NCI-H2029 (cell line): ENCODE data around the gene EDC4.
A peak's percentile ranks its signal among the peaks of the same experiment; 100 is the strongest.
"Not testable (repeated sequence)": the region's sequence is repeated elsewhere in the genome, so short reads cannot be mapped to it uniquely, and the experiment has no call there.

Experiments
- DNase-seq: peaks from one replicate; lab custom pipeline; 2025; lab: John Stamatoyannopoulos, UW

Gene EDC4

DNA sequence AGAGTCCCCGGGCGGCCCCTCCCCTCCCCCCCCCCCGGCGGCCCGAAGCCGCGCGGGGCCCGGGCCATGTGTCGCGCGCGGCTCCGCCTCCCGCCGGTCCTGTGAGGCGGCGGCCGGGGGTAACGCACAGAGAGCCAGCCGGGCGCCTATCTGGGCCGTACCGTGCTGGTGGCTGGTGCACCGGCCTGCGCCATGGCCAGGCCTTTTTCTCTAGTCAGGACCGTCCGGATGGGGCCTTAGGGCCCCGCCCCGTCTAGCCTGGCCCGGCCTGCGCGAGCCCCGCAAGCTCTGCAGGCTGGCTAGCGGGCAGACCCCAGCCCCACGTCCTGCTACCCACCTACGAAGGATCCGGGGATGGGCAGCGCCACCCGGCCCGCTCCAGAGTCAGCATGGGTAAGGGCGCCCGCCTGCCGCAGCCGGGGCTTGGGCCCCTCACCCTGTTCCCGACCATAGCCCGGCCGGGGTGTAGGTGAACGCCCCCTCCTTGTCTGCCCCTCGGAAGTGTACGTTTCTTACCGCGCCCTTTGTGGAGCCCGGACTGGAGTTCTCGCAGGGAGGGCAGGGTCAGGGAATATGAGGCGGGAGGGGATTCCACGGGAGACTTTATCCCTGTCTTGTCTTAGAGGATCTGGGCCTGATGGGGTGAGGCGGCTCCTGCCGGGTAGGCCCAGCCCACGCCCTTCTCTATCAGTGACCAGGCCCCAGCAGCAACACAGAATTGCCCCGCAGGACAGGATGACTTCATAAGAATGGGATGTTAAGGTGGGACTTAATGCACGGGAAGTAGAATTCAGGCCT lies 25.6 kb upstream of the EDC4 start, which contains the start of gene CENPT:
CENPT (minus strand) TSS at position 630 of the 798 bp plus-strand sequence. CDS start 13,834 bp downstream, outside the sequence.
- no peak for DNase-seq

DNA sequence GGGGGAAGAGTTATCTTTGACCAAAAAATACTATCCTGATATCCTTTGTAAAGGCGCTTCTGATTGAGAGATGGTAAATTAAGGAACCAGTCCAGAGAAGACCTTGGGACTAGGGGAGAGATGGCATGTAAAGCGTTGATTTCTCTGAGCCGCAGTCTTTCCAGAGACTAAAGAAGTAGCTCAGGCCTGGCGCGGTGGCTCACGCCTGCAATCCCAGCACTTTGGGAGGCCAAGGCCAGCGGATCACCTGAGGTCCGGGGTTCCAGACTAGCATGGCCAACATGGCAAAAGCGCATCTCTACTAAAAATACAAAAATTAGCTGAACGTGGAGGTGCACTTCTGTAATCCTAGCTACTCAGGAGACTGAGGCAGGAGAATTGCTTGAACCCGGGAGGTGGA lies 24.7 kb upstream of the EDC4 start:
- DNase-seq: no peak

DNA sequence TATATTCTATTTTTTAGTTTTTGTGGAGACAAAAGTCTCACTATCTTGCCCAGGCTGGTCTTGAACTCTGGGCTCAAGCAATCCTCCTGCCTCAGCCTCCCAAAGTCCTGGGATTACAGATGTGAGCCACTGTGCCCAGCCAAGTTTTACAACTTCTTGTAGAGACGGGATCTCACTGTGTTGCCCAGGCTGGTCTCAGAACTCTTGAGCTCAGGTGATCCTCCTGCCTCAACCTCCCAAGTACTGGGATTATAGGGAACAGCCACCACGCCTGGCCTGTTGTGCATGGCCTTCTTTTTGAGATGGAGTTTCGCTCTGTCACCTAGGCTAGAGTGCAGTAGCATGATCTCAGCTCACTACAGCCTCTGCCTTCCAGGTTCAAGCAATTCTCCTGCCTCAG lies 19.2 kb upstream of the EDC4 start:
- DNase-seq: no peak

DNA sequence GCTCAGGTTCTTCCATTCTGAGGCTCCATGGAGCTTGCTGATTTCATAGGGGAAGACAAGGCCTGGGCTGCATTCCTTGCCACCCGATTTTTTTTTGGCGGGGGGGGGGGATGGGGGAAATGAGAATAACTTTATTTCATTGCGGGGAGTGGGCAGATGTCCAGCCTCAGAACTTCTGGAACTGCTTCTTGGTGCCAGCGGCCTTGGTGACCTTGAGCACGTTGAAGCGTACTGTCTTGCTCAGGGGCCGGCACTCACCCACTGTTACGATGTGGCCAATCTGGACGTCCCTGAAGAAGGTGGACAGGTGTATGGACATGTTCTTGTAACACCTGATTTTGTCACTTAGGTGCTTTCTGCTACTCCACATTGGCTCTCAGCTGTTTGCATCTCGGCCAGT lies 17.1 kb upstream of the EDC4 start:
- no peak for DNase-seq

DNA sequence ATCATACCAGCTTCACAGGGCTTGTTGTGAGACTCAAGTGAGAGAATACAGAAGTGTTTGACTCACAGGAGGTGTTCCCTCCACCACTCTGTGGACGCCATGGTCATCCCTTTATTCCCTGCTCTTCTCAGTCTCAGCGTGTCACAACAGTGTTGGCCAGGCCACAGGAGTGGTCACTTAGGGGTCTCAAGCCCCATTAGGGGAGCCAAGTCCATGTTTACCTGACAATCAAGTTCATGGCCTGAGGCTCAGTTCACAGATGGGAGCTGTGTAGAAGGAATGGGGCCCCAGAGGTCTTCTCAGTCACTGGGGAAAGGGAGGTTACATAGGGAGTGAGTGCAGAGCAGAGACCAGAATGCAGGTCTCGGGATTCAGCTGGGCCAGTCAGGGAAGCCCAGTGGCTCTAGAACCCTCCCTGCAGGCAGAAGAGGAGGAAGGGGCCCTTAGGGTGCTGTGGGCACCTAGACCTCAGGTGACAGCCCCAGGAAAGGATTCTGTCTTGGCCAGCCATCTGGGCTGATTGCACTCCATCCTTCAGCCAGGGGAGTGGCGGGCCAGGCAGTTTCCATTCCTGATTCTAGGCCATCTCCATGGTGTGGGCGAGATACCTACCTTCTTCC lies 15.8 kb upstream of the EDC4 start:
- no peak for DNase-seq

DNA sequence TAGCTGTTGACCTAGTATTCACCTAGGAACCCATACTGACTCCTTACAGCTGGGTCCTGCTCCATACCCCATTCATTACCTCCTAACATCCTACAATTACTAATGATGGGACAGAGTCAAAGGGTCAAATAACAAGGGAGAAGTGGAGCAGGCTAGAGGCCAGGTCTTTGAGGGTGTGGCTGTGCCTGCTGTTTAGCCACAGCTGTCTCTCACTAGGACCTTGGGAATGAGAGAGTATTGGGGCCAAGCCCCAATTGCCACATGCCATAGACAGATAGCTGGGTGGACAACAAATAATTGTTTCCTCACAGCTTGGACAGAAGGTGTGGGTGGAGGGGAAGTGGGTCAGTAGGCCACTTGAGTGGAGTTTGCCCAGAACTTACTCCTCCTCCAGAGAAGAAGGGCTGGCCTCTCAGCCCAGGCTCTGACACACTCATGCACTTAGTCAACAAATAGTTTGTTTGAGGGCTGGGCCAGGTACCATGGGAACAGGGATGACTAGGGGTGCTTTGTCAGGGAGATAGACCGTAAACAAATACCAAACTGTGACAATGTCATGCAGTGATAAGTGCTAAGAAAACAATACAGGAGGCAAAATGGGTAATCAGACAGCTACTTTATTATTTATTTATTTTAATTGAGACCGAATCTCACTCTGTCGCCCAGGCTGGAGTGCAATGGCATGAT lies 15.2 kb upstream of the EDC4 start:
- DNase-seq: peak; percentile 62

DNA sequence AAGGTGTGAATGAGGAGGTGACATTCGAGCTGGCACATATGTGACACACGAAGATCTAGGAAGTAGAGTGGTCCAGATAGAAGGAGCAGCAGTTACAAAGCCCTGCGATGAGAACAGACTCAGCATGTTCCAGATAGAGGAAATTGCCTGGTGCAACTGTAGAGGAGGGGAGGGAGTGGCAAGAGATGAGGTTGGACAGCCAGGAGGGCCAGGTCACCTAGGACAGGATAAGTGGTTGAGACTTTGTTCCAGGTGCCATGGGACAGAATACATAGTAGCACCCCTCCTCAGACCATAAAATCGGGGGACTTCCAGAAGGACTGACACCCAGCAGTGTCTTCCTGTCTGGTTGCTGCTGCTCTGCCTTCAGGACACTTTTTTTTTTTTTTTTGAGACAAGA lies 14.4 kb upstream of the EDC4 start:
- no peak for DNase-seq

DNA sequence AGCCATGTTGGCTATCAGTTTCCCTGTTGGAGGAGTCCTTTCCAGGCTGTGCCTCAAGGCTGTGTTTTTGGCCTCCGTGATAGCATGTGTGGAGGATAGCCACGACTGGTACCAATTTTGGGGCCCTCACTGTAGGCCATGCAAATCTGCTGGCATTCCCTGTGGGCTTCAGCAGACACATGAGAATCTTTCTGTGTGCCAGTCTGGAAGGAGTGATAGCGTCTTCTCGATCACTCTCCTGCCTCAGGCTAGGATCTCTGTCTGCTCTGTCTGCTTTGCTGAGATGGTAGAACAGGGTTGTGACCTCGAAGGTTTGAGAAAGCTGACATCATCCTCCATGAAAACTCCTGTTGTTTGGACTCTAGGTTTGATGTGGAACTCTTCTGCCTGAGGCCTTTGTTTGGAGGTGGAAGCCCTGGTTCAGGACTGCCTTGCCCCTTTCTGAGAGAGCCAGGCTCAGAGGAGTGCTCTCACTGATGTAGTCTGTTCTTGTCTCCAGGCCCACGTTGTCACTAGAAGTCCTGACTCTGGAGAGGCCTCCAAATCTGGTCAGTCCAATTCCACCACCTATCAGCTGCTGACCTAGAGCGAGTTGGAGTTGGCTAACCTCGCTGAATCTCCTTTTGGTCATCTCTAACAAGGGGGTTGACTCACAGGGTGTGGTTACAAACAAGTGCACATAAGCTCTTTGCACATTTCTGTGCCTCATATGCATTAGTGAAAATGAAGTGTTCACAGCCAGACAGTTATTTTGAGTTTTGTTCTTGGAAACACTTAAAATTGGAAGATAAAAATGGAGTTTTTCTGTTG lies 12.1 kb upstream of the EDC4 start:
- DNase-seq: no peak

DNA sequence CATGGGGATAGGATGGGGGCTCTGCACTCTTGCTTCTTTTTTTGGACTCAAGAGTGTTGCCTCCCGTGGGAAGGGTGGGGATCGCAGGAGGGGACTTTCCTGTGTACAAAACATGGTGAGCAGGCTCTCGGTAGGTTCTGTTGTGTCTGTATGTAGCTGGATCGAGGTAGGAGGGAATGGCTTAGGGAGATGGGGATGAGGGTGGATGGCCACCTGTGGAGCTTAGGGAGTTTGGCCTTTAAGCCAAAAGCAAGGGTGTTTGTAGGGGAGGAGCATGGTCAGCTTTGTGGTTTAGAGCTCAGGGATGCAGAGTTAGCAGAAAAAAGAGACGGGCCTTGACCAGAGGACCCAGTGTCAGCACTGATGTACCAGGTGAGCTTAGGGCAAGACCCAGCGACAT lies 11.0 kb upstream of the EDC4 start:
- no peak for DNase-seq

DNA sequence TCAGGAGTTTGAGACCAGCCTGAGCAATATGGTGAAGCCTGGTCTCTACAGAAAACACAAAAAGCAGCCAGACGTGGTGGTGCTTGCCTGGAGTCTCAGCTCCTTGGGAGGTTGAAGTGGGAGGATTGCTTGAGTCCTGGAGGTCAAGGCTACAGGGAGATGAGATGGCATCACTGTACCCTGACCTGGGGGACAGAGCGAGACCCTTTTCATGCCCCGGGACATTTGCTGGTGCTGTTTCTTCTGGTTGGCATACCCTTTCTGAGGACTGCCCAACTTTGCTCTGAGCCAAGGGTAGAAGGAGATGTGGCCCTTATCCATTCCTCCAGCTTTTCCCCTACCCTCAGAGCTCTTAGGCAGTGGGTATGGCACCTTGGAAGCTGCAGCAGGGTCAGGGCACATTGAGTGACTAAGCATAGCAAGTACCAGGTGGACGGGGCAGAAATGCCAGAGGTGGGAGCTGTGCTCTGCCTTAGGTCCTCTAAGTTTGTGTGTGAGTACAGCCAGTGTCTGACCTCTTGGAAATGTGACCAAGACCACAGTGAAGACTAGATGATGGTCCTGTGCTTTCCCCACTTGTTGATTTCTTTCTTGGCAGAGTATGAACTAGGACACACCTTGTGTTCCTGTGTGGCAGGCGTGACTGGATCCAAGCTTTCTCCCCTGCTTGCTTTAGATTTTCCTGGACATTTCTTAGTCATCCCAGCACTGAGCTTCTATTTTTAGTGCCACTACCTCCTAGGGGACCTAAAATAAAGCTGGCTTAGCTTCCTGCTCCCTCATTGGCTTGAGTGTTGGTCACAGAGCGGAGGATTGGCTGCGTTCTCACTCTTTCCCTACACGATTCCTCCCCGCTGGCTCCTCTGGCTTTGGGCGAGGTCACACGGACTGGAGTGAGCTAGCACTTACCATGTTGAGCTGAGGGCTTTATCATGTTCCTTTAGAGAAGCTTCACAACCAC lies 9.9 kb upstream of the EDC4 start:
- DNase-seq: no peak

DNA sequence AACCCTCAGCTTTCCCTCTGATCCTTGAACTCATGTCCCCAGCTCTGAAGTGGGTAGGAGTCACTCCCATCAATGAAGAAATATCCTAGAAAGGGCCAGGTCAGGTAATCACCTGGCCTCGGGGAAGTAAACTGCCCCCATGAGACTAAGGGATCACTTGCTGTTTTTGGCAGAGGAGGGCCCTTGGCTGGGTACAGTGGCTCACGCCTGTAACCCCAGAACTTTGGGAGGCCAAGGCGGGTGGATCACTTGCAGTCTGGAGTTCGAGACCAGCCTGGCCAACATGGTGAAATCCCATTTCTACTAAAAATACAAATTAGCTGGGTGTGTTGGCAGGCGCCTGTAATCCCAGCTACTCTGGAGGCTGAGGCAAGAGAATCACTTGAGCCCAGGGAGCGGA lies 8.8 kb upstream of the EDC4 start:
- DNase-seq: not testable (repeated sequence)

DNA sequence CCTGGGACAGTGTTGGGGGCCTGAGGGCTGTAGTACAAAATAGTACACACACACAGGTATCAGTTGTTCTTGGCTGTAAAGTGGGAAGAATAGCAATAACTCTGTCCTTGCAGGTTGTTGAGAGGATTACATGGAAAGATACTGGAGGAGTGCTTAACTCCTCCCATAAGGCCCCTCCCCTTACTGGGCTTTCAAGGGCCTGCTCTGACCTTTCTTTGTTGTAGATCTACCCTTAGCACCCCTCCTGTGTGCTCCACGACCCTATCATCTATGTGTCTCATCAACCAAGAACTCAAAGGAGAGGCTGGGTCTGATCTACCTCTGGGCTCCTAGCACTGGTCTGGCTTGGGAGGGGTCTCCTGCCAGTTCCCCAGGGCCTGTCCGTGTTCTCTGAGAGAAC lies 8.3 kb upstream of the EDC4 start:
- no peak for DNase-seq

DNA sequence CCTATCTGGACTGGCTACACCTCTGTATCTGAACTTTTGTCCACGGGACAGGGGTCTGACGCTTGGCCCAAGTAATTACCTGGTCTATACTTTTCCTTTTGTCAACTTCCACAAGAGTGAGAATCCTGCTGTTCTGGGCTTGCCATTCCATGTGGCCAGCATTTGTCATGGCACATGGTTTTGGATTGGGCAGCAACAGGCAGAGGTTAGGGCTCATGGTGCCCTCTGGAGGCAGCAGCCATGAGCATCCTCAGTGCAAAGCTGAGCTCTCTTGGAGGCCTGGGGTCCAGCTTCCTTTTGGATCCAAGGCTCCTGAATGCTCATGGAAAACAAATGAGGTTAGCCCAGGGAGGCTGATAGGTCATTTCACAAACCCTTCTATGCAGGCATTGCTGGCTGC lies 7.5 kb upstream of the EDC4 start:
- no peak for DNase-seq

DNA sequence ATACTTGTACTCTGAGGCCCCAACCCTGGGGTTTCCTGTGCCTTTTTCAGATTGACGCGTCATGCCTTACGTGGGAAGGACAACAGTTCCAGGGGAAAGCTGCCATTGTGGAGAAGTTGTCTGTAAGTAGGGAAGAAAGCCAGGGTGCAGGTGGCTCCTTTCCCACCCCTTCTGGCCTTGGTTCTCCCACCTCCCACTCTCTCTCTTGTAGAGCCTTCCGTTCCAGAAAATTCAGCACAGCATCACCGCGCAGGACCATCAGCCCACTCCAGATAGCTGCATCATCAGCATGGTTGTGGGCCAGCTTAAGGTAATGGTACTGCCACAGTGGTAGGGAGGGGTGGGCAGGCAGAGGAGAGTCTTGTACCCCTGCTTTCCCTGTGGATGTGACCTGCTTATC lies 4.6 kb upstream of the EDC4 start:
- DNase-seq: no peak

DNA sequence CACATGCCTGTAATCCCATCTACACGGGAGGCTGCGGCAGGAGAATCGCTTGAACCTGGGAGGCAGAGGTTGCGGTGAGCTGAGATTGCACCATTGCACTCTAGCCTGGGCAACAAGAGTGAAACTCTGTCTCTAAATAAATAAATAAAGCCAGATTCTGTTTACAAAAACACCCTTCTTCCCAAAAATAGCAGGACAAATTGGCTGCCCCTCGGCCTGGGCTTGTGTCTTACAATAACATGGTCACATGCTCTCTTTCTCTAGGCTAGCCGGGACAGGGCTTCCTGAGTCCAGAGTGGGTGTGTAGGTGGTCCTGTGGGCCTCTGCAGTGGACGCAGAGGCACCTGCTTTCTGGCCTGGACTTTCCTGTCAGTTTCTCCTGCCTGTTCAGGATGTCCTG lies 3.2 kb upstream of the EDC4 start:
- DNase-seq: no peak

DNA sequence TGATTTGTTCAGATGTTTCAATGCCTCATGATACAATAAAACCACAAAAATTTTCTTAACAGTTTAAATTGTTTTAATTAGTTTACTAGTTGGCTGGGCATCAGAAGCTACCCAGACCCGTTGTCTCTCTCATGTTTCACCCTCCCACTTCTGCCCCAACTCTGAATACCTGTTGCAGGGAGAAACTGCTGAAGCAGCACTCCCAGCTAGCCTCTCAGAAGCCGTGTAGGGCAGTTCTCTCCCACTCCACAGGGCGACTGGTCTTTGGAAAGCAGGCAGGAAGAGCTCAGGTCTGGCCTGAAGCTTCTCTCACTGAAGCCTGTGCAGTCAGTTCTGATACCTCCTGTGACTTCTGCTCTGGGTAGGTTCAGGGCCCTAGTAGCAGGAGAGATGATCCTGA lies 1.6 kb upstream of the EDC4 start:
- no peak for DNase-seq

DNA sequence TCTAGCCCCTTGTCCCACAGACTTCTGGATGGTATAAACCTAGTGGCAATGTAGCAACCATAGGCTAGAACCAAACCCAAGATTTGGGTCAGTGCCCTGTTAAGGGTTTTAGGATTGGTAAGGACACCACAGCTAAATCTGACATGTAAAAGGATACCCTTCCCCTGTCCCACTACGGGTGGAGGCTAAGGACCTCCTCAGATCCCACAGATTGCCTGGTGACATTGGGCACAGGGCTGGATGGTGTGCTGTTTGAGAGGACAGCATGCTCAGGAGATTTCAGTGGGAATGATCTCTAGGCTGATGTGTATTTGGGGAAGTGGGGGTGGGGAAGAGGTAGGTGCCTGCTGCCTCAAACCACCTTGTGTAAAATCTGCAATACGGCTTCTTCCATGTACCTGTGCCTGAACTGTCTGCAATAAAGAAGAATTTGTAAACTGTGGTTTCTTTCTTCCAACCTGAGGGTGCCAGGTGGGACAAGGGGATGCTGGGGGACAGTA lies 671 bp upstream of the EDC4 start:
- DNase-seq: no peak

DNA sequence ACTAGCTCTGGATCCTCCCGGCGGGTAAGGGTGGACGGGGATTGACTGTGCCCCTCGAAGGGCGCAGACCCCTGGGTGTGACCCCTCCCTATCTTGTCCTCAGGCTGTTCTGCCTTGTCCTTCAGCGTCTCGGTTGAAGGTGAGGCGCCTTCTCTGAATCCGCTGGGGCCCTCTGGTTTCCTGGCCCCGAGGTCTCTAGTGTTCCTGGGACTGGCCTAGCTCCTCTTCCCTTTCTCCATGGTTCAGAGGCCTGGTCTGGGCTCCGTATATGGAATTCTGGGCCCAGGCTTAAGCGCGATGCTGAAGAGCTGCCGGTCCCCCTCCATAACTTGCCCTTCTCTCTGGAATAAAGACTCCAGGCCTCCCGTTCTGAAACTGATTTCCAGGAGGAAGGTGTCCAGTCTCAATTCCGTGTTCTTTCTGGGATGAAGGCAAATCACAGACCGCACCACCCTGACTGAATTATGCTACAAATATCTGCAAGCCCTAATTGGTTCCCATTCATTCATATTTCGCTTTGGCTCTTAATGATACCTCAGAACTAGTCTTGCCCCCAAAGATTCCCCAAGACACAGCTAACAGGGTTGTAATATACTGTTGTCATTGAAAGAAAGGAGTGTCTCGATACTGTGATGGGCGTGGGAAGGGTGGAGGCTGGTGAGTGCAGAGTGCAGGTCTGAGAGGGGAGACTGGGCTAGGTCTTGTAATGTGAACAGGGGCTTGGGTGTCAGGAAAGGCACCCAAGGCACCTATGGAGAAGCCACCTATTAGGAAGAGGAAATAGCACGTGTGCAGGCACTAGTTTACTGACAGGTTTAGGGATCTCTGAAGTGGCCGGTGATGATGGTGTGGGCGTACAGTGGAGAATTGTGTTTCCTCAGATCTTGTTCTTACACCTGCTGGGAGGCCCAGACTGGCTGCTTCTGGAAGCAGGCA lies 851 bp downstream of the EDC4 start:
- no peak for DNase-seq

DNA sequence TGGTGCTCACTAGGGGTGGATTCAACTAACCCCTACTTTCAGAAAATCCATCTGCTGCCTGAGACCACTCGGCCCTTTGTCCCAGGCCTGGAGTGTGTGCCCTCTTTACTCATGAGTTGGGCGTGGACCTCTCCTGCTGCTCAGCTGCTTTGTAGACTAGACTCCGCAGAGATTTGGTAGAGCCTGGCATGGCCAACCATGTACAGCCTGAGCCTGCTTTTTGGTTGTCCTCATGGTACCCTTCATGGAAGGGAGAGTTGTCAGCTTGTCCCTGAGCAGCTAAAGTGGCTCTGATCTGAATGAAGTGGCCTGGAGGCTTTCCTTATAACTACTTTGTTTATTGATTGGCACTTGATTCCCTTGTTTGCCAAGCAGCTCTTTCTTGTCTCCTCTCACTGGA lies 1.5 kb downstream of the EDC4 start:
- no peak for DNase-seq

DNA sequence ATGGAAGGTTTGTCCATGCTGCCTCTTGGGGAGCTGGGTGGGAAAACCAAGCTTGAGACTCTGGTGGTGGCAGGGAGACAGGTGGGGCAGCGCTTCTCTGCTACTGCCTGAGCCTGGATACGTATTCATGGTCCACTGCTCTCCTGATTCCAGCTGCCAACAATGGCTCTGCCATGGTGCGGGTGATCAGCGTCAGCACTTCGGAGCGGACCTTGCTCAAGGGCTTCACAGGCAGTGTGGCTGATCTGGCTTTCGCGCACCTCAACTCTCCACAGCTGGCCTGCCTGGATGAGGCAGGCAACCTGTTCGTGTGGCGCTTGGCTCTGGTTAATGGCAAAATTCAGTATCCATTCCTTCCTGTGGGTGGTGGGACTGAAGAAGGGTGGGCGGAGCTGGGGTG lies 4.2 kb downstream of the EDC4 start:
- DNase-seq: no peak
